Measurements from ENCODE around the gene TLN1. TPM values are rescaled to one million over a fixed set of nuclear protein-coding genes. Genes with fewer than 3 reads are reported as not detected.

Gene TLN1
- total and polyA plus RNA-seq, 2 experiments from 2014 or later, result 21.5 to 120 TPM

DNA sequence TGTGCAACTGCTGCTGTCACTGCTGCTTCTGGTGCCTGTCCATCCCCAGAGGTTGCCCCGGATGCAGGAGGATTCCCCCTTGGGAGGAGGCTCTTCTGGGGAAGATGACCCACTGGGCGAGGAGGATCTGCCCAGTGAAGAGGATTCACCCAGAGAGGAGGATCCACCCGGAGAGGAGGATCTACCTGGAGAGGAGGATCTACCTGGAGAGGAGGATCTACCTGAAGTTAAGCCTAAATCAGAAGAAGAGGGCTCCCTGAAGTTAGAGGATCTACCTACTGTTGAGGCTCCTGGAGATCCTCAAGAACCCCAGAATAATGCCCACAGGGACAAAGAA is 58.0 kb downstream of the TLN1 start:
- peaks cover 5% of the 10 kb centered on the region; the same call in 1 of the 2 replicates for H3K4me1 ChIP-seq (ENCODE audit: insufficient read depth)
- Mint-ChIP-seq H3K27me3 (ENCODE audit: insufficient read depth, low read depth, poor library complexity) (peaks cover 16% of the 10 kb centered on the region), H3K4me1 (peaks cover 10% of the 10 kb centered on the region), H3K27ac (no peak overlapping the region), H3K36me3 (ENCODE audit: low read depth) (no peaks in the 10 kb centered on the region), H3K9me3 (no peaks in the 10 kb centered on the region), H3K4me3 (no peak overlapping the region)
- 0 out of 2 replicates have a peak, but pooled peaks cover 7% of the 10 kb centered on the region for H3F3A ChIP-seq (replicated peaks; ENCODE audit: low read depth)
- no peak overlapping the region for H3K4me3 ChIP-seq
- DNase-seq (ENCODE audit: low spot score) (no peak), ATAC-seq (no peak)
- peaks cover 20% of the 10 kb centered on the region for H3K27me3 ChIP-seq (ENCODE audit: insufficient read depth)
- H3K27ac ChIP-seq (ENCODE audit: low read depth), result no peak overlapping the region
- no peak overlapping the region for H2AFZ ChIP-seq
- H3K4me2 ChIP-seq, result no peak overlapping the region
- no peaks in the 10 kb centered on the region for H3K79me2 ChIP-seq (replicated peaks; ENCODE audit: insufficient read depth)
- H3K9me2 ChIP-seq (ENCODE audit: insufficient read depth), result no peaks in the 10 kb centered on the region
- no peaks in the 10 kb centered on the region for H3K36me3 ChIP-seq (ENCODE audit: insufficient read depth)
- TF ChIP-seq EZH2 (IDR thresholded peaks at IDR 0.05; ENCODE audit: low read depth, unreplicated experiment) (no peak), POLR2AphosphoS5 (IDR thresholded peaks at IDR 0.05; ENCODE audit: low read depth) (no peak), ZNF331 (CRISPR knock-in tag; IDR thresholded peaks at IDR 0.05; ENCODE audit: low read depth) (no peak), JUNB (IDR thresholded peaks at IDR 0.05; ENCODE audit: unreplicated experiment) (no peak), CREB1 (CRISPR knock-in tag; IDR thresholded peaks at IDR 0.05; ENCODE audit: low read depth) (no peak), NANOG (IDR thresholded peaks at IDR 0.05; ENCODE audit: borderline replicate concordance) (no peak), ZNF114 (CRISPR knock-in tag; IDR thresholded peaks at IDR 0.05) (no peak), ZNF462 (CRISPR knock-in tag; IDR thresholded peaks at IDR 0.05) (no peak), STAT1 (IDR thresholded peaks at IDR 0.05; ENCODE audit: unreplicated experiment) (no peak)
- TF ChIP-seq, protein P1, sequence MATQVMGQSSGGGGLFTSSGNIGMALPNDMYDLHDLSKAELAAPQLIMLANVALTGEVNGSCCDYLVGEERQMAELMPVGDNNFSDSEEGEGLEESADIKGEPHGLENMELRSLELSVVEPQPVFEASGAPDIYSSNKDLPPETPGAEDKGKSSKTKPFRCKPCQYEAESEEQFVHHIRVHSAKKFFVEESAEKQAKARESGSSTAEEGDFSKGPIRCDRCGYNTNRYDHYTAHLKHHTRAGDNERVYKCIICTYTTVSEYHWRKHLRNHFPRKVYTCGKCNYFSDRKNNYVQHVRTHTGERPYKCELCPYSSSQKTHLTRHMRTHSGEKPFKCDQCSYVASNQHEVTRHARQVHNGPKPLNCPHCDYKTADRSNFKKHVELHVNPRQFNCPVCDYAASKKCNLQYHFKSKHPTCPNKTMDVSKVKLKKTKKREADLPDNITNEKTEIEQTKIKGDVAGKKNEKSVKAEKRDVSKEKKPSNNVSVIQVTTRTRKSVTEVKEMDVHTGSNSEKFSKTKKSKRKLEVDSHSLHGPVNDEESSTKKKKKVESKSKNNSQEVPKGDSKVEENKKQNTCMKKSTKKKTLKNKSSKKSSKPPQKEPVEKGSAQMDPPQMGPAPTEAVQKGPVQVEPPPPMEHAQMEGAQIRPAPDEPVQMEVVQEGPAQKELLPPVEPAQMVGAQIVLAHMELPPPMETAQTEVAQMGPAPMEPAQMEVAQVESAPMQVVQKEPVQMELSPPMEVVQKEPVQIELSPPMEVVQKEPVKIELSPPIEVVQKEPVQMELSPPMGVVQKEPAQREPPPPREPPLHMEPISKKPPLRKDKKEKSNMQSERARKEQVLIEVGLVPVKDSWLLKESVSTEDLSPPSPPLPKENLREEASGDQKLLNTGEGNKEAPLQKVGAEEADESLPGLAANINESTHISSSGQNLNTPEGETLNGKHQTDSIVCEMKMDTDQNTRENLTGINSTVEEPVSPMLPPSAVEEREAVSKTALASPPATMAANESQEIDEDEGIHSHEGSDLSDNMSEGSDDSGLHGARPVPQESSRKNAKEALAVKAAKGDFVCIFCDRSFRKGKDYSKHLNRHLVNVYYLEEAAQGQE (IDR thresholded peaks at IDR 0.05; ENCODE audit: unreplicated experiment), result no peak
- H4K20me1 ChIP-seq (replicated peaks; ENCODE audit: insufficient read depth), result no peaks in the 10 kb centered on the region
